ENCODE measurements around the gene BROX.

- TF ChIP-seq CTCF (IDR thresholded peaks at IDR 0.05; ENCODE audit: insufficient read depth, low read length, poor library complexity, severe bottlenecking) = no peak
- TF ChIP-seq EZH2phosphoT487 (conservative IDR thresholded peaks at IDR 0.05; ENCODE audit: low read length) = no peak
Observed at GRCh38 chr1:222739465-222739864, 27.1 kb downstream of the BROX start.
